Activated naive CD4-positive, alpha-beta T cell treated with anti-CD3 and anti-CD28 coated beads for 36 hours (primary cell): ENCODE measurements around the gene C16orf78. TPM values are rescaled to one million over a fixed set of nuclear protein-coding genes. Genes with fewer than 3 reads are reported as not detected.

Source experiments
- CTCF ChIA-PET: fragments of 350-600 bp; sonication (Branson Sonifier 250); formaldehyde crosslinking; loops from one replicate; lab custom pipeline; 2021; ENCODE audit warnings: antibody characterized with exemption; lab: Charles Lee
- DNase-seq: peaks from one replicate; pipeline ENCODE4 v3.0.0-alpha.2; 2020
- H3K27ac Mint-ChIP-seq: one replicate; pipeline ENCODE4 v1.8.0; 2021; ENCODE audit warnings: mild to moderate bottlenecking, mixed read lengths
- H3K27me3 Mint-ChIP-seq: one replicate; pipeline ENCODE4 v1.8.0; 2021; ENCODE audit warnings: low read depth, mixed read lengths
- H3K36me3 Mint-ChIP-seq: one replicate; pipeline ENCODE4 v1.8.0; 2021; ENCODE audit warnings: low read depth, mixed read lengths
- H3K4me1 Mint-ChIP-seq: one replicate; pipeline ENCODE4 v1.8.0; 2021; ENCODE audit warnings: low read depth, mixed read lengths
- H3K4me3 Mint-ChIP-seq: one replicate; pipeline ENCODE4 v1.8.0; 2021; ENCODE audit warnings: mild to moderate bottlenecking, moderate library complexity, mixed read lengths
- H3K9me3 Mint-ChIP-seq: one replicate; pipeline ENCODE4 v1.8.0; 2021; ENCODE audit warnings: mixed read lengths
- intact Hi-C: fragments of 100-400 bp; cut with micrococcal nuclease; formaldehyde crosslinking; loops from one replicate; pipeline ENCODE4 v1.15.1; 2023
- total RNA-seq, 2 experiments: library from RNA; stranded (reverse); gene quantifications; one replicate each; pipeline ENCODE4 v1.2.3, GENCODE V29; 2021

Gene C16orf78
- total RNA-seq, 2 experiments from 2014 or later: not detected

DNA sequence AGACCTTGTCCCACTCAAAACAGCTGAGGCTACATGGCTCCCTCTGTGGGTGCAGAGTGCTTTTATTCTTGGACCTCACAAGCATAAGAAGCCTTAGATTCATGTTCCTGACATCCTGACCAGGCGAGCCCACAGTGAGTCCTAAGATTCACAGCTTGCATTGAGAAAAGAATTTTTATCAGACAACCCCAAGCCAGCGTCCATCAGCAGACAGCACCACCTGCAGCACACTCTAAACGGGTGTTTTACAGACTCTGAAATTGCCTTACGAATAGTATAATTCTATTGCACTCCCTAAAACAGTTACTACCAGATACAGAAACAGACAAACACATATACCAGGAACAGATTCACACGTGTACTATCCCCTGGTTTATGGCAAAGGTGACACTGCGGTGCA lies 31.9 kb downstream of the C16orf78 start:
- Mint-ChIP-seq H3K27ac (no peak overlapping the region), H3K27me3 (peaks cover 4% of the 10 kb centered on the region), H3K9me3 (peaks cover 7% of the 10 kb centered on the region), H3K36me3 (no peaks in the 10 kb centered on the region), H3K4me1 (peaks cover 1% of the 10 kb centered on the region), H3K4me3 (no peak overlapping the region)
- no peak for DNase-seq
- CTCF ChIA-PET: interaction anchor here (0.8 to 1.1 kb wide), 2 partner anchors 11 to 188 kb away, joined by 3 to 4 read pairs; no protein-coding TSS in a partner anchor
- intact Hi-C loops: loop anchor here (5.0 kb wide), 1 partner anchor 87 kb away; no protein-coding TSS in a partner anchor

GRCh38 chr16:49407873-49408550 lies 34.4 kb downstream of the C16orf78 start:
- intact Hi-C loops: loop anchor here (1.0 to 5.0 kb wide), 5 partner anchors 84 to 613 kb away; no protein-coding TSS in a partner anchor
- peak; percentile 85 for DNase-seq
- peaks cover 4% of the 10 kb centered on the region for H3K9me3 Mint-ChIP-seq
- CTCF ChIA-PET: interaction anchor here (0.6 to 2.2 kb wide), 28 partner anchors 8 to 789 kb away, joined by 3 to 11 read pairs (median 3); no protein-coding TSS in a partner anchor
- H3K36me3 Mint-ChIP-seq: no peaks in the 10 kb centered on the region
- H3K27me3 Mint-ChIP-seq: peaks cover 4% of the 10 kb centered on the region
- H3K27ac Mint-ChIP-seq: no peak overlapping the region
- H3K4me3 Mint-ChIP-seq: no peak overlapping the region
- peaks cover 1% of the 10 kb centered on the region for H3K4me1 Mint-ChIP-seq

- H3K9me3 Mint-ChIP-seq: no peaks in the 10 kb centered on the region
Measured at GRCh38 chr16:49409121-49409520, 35.5 kb downstream of the C16orf78 start.

DNA sequence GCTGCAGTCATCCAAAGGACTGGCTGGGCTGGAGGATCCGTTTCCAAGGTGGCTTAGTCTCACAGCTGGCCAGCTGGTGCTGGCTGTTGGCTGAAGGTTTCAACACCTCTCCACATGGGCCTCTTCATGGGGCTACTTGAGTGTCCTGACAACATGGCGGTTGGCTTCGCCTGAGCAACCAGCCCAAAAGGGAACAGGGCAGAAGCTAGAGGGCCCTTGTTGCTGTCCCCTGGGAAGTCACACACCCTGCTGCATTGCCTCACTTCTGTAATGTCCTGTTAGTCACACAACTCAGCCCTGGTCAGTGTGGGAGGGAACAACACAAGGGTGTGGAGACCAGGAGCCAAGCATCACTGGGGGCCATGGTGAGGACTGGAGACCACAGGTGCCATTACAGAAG lies 36.6 kb downstream of the C16orf78 start:
- no peak overlapping the region for H3K4me3 Mint-ChIP-seq
- no peaks in the 10 kb centered on the region for H3K36me3 Mint-ChIP-seq
- DNase-seq: no peak
- H3K9me3 Mint-ChIP-seq: no peaks in the 10 kb centered on the region
- no peaks in the 10 kb centered on the region for H3K27me3 Mint-ChIP-seq
- no peak overlapping the region for H3K27ac Mint-ChIP-seq
- H3K4me1 Mint-ChIP-seq: peaks cover 1% of the 10 kb centered on the region
- CTCF ChIA-PET: interaction anchor here (1.1 kb wide), 1 partner anchor 179 kb away, joined by 3 read pairs; no protein-coding TSS in a partner anchor
- intact Hi-C loops: no loop called here

More at GRCh38 chr16:49409121-49409520, 35.5 kb downstream of the C16orf78 start:
- Mint-ChIP-seq H3K36me3 (no peaks in the 10 kb centered on the region), H3K27ac (no peak overlapping the region), H3K27me3 (no peaks in the 10 kb centered on the region), H3K4me3 (no peak overlapping the region), H3K4me1 (peaks cover 1% of the 10 kb centered on the region)
- DNase-seq: no peak
- CTCF ChIA-PET: interaction anchor here (0.6 to 2.2 kb wide), 5 partner anchors 9 to 1121 kb away, joined by 3 to 11 read pairs (median 5); no protein-coding TSS in a partner anchor
- intact Hi-C loops: loop anchor here (2.0 to 5.0 kb wide), 2 partner anchors 83 to 514 kb away; no protein-coding TSS in a partner anchor

- intact Hi-C loops: no loop called here
- CTCF ChIA-PET: interaction anchor here (1.1 to 2.9 kb wide), 3 partner anchors 178 to 241 kb away, joined by 3 to 14 read pairs (median 4); no protein-coding TSS in a partner anchor
- Mint-ChIP-seq H3K27ac (no peak overlapping the region), H3K36me3 (no peaks in the 10 kb centered on the region), H3K27me3 (no peaks in the 10 kb centered on the region), H3K9me3 (no peaks in the 10 kb centered on the region), H3K4me3 (no peak overlapping the region), H3K4me1 (peaks cover 1% of the 10 kb centered on the region)
- no peak for DNase-seq
Measured at GRCh38 chr16:49411121-49411970, 37.7 kb downstream of the C16orf78 start.

- Mint-ChIP-seq H3K9me3 (no peaks in the 10 kb centered on the region), H3K27me3 (no peaks in the 10 kb centered on the region), H3K4me1 (no peaks in the 10 kb centered on the region), H3K36me3 (no peaks in the 10 kb centered on the region), H3K4me3 (no peak overlapping the region), H3K27ac (no peak overlapping the region)
- intact Hi-C loops: no loop called here
- CTCF ChIA-PET: no interaction called here
- DNase-seq: no peak
Measured at GRCh38 chr16:49414671-49415070, 41.1 kb downstream of the C16orf78 start.

DNA sequence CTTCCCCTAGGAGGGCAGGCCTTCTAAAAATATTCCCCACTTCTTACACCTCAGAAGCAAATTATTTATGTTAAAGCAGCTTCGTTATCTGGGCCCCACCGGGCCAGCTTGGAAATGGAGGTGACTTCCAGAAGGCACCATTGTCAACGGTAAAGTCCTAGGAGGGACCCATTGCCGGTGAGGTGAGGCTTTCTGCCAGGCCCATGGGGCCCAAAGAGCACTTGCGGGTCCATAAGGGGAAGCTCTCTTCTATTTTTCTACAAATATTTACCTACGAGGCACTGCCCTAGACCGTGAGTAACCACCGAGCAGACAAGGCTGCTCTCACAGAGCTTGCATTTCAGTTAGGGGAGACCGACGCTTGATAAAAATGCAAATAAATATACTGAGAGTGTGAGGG lies 41.5 kb downstream of the C16orf78 start:
- H3K36me3 Mint-ChIP-seq: no peaks in the 10 kb centered on the region
- no peak for DNase-seq
- H3K4me1 Mint-ChIP-seq: no peaks in the 10 kb centered on the region
- H3K4me3 Mint-ChIP-seq: no peak overlapping the region
- no peak overlapping the region for H3K27ac Mint-ChIP-seq
- H3K27me3 Mint-ChIP-seq: no peaks in the 10 kb centered on the region
- H3K9me3 Mint-ChIP-seq: no peaks in the 10 kb centered on the region
- CTCF ChIA-PET: no interaction called here
- intact Hi-C loops: no loop called here

DNA sequence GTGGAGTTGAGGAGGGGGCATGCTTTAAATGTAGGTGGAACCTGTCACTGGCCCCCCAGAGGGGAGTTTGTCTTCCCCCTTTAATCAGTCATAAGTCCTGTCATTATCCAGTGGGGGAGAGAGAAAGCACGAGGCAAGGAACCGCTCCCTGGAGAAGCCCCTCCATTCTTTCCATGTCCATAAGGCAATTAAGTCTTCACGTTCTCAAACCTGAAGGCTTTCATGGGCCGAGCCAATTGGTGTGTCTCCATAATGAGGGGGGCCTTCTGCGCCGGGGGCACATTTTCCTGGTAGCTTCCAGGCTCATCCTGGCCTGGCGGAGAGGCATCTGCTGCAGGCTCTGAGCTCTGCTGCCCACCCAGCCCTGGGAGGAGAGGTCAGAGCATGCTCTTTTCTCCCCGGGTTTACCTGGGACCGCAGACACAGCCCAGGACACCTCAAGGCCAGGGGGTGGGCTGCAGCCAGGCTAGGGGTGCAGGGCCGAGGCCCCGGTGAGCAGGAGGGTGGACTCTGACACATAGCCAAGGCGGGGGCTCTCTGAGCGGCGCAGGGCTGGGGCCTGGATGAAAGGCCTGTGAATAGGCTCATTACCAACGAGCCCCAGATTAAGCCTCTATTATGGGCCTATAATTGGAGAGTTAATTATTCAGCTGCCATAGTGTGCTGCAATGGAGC lies 42.5 kb downstream of the C16orf78 start:
- no peaks in the 10 kb centered on the region for H3K9me3 Mint-ChIP-seq
- no peaks in the 10 kb centered on the region for H3K27me3 Mint-ChIP-seq
- no peak overlapping the region for H3K4me3 Mint-ChIP-seq
- H3K36me3 Mint-ChIP-seq: no peaks in the 10 kb centered on the region
- no peak for DNase-seq
- CTCF ChIA-PET: interaction anchor here (0.6 to 0.9 kb wide), 2 partner anchors 8 to 105 kb away, joined by 3 to 4 read pairs; no protein-coding TSS in a partner anchor
- intact Hi-C loops: no loop called here
- H3K4me1 Mint-ChIP-seq: no peaks in the 10 kb centered on the region
- no peak overlapping the region for H3K27ac Mint-ChIP-seq

- H3K27me3 Mint-ChIP-seq: no peaks in the 10 kb centered on the region
- H3K27ac Mint-ChIP-seq: no peak overlapping the region
- H3K36me3 Mint-ChIP-seq: no peaks in the 10 kb centered on the region
- H3K9me3 Mint-ChIP-seq: no peaks in the 10 kb centered on the region
- no peak overlapping the region for H3K4me3 Mint-ChIP-seq
- DNase-seq: no peak
- CTCF ChIA-PET: interaction anchor here (1.2 kb wide), 1 partner anchor 25 kb away, joined by 4 read pairs; no protein-coding TSS in a partner anchor
- H3K4me1 Mint-ChIP-seq: no peaks in the 10 kb centered on the region
- intact Hi-C loops: no loop called here
Measured at GRCh38 chr16:49417354-49417753, 43.8 kb downstream of the C16orf78 start.

DNA sequence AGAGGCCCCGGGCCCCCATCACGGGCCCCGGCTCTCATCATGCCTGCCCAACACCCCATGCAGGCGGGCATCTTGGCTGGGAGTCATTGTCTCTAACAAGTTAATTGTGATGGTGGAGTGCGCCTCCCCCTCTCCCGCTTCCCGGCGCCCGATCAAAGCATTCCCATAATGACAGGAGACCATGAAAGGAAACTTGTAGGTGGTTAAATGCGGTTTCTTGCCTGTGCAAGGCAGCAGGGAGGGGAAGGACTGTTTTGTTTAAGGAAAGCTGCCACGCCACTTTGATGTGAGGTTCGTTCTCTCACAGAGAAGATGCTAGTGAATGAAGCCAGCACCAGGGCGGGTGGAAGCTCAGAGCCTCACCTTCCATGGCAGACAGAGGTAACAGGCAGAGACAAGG lies 45.4 kb downstream of the C16orf78 start:
- CTCF ChIA-PET: no interaction called here
- Mint-ChIP-seq H3K4me1 (no peaks in the 10 kb centered on the region), H3K27ac (no peak overlapping the region), H3K9me3 (no peaks in the 10 kb centered on the region), H3K4me3 (no peak overlapping the region), H3K27me3 (no peaks in the 10 kb centered on the region), H3K36me3 (no peaks in the 10 kb centered on the region)
- DNase-seq: no peak
- intact Hi-C loops: no loop called here

DNA sequence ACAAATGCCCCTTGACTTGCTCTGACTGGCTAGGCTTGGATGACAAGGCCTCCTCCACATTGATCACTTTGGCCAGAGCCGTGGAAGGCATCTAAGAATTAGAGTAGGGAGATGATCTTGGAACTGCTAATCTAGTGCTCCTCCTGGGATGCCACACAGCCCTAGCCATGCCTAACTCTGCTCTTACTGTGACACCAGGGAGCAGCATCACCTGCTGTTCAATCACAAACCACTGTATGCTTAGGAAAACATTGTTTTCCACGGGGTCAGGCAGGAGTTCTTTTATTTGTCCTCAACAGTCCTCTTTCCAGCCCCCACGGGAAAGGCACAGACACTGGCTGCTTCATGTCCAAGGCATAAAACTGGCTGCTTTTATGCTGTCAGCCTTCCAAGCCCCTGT lies 46.3 kb downstream of the C16orf78 start:
- H3K27me3 Mint-ChIP-seq: no peaks in the 10 kb centered on the region
- CTCF ChIA-PET: no interaction called here
- DNase-seq: no peak
- no peak overlapping the region for H3K4me3 Mint-ChIP-seq
- no peaks in the 10 kb centered on the region for H3K9me3 Mint-ChIP-seq
- no peaks in the 10 kb centered on the region for H3K36me3 Mint-ChIP-seq
- H3K27ac Mint-ChIP-seq: no peak overlapping the region
- intact Hi-C loops: no loop called here
- no peaks in the 10 kb centered on the region for H3K4me1 Mint-ChIP-seq

DNA sequence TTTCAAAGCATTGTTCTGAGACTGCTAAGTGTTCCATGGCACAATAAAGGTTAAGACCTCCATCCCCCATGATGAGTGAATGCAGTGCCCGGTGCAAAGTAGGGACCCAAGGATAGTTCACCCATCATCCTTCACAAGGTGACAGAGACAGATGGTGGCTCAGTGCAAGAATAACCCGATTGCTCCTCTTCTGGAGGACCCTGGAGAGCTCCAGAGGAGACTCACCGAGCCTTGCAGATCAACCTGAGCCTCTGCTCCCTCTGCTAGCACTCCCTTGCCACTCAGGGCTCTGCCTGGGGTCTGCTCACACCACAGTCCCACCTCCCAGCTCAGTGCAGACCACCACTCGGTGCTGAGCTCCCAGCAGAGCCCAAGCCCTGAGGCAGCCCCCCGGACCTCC lies 49.3 kb downstream of the C16orf78 start:
- no peak overlapping the region for H3K27ac Mint-ChIP-seq
- CTCF ChIA-PET: no interaction called here
- H3K4me3 Mint-ChIP-seq: no peak overlapping the region
- H3K27me3 Mint-ChIP-seq: no peaks in the 10 kb centered on the region
- no peaks in the 10 kb centered on the region for H3K36me3 Mint-ChIP-seq
- H3K4me1 Mint-ChIP-seq: no peaks in the 10 kb centered on the region
- no peaks in the 10 kb centered on the region for H3K9me3 Mint-ChIP-seq
- no peak for DNase-seq
- intact Hi-C loops: no loop called here
